ENCODE measurements around the gene WIF1.
A peak's percentile ranks its signal among the peaks of the same experiment; 100 is the strongest.

The WIF1 gene

DNA sequence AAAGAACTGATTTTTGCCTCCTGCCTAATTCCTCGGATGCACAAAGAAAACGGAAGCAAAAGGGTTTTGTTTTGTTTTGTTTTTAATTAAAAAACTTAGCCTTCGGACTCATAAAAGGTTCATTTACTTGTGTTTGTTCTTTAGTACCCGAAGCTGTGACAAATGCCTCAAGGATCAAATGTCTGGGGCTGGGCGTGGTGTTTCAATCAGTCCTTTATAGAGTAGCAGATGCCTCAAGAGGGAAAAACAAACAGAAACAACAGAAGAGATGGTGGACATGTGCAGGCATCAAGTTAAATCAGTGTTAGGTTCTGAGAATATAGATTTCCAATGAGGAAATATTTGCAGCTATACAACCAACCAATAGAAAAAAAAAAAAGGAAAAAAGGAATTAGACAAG, 1.6 kb upstream of the WIF1 start:
- peak; percentile 15 for DNase-seq (ENCODE audit: low read depth, low spot score)

DNA sequence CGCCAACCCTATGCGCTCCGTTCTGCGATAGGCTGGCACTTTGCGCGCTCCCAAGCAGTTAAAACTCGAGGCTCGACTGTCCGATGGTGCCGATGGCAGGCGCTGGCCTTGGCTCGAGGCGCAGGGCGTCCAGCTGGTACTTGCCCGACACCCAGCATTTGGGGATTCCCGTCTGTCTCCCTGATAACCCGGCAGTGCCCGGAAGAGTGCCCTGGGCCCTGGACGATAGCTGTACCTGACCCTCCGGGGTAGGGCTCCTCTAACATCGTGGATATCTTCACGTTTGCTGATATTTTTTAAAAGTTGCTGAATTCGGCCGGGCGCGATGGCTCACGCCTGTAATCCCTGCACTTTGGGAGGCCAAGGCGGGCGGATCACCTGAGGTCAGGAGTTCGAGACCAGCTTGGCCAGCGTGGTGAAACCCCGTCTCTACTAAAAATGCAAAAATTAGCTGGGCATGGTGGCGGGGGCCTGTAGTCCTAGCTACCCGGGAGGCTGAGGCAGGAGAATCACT, 908 bp upstream of the WIF1 start:
- DNase-seq (ENCODE audit: low read depth, low spot score) = no peak

DNA sequence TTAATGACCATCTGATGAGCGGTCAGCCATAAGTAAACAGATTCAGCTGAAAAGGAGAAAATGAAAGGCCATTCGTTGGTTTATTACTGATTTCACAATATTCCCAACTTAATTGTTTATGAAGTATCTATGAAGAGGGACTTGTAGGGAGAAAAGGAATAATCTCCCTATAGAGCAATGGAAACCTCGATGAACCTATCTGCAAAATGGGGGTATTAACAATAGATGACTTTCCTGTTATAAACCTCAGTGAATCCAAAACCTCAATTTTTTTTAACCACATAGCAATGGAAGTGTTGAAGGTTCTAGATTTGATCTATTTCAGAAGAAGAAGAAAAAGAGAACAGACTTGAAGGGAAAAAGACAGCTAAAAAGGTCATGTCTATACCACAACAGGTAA, 2.0 kb downstream of the WIF1 start:
- DNase-seq (ENCODE audit: low read depth, low spot score) = no peak

DNA sequence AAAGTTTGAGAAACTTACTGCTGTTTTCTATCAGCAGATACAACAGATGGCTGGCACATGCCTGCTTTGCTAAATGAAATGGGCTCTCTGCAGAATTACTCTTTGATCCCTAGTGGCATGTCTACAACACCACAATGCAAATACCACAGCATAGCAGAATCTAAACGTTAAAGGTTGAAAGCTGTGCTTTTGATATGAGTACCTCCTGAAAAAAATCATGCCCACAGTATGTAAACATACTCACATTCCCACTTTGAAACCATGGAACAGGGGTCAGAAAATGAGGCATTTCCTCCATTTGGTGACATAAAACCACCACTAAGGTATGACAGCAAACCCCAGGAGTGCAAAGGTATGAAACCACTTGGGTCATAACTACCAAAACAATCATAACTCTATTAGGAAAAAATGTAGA, 7.5 kb downstream of the WIF1 start:
- DNase-seq (ENCODE audit: low read depth, low spot score) = no peak

DNA sequence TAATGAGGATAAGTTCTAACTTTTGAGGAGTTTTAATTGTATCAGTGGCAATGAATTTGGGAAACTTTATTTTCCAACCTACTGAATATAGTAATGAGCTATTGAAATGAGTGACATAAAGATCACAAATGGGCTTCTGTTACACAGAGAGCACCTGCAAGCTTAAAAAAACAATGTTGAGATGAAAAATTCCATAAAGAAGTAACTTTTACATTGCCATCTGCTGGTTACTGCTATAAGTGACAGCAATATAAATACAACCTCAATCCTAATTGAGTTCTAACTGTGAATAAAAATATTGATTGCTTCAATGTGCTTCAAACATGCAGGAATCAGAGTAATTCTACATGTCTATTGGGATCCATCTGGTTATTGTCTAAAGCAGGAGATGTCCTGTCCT, 14.2 kb downstream of the WIF1 start:
- DNase-seq (ENCODE audit: low read depth, low spot score) = no peak

DNA sequence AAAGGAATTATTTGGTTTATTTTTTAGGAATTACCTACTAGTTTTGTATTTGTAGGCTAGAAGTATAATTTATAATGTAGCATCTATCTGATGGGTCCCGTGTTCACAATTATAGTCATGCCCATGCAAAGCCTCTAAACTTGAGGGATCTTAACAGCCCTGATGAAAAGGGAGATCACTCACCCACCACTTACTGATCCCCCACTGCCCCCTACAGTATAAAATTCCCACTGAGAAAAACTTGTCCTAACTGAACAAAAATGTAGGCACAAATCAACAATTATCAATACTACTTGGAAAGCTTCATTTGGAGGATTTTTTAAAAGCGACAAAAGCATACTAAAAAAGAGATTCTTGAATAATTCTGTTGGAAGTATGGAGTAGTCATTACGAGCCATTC, 21.0 kb downstream of the WIF1 start:
- peak; percentile 19 for DNase-seq (ENCODE audit: low read depth, low spot score)

DNA sequence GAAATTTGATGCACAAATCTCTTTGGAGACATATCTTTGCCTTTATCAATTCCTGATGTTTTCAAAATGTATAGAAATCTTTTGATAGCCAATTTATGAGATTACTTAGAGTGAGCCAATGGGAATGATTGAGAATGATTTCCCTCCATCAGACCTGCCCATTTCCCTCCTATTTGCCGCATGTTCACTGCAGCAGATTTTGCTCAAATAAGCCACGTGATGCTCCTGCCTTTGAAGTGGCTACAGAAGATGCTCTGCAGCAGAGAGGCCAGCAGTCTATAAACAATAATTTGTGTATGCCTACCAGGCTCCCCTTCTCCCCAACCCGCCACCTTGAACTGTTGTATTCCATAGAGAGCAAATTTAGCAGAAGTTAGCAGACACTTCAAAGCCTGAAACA, 21.9 kb downstream of the WIF1 start:
- DNase-seq (ENCODE audit: low read depth, low spot score) = no peak

DNA sequence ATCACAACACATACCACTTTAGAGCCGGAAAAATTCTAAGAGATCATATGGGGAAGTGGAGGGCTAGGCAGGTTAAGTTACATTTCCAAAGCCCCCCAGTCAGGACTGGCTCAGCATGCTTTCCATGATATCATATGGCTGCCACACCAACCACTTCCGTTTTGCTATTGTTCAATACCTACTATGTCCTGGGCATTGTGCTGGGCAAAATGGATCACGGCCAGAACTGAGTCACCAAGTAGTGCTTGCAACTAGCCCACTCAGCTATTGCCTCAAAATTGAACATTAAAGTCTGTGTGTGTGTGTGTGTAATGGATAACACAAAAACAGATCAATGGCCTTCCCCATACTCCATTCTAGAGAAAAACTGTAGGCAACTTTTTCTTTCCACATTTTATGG, 22.7 kb downstream of the WIF1 start:
- no peak for DNase-seq (ENCODE audit: low read depth, low spot score)

DNA sequence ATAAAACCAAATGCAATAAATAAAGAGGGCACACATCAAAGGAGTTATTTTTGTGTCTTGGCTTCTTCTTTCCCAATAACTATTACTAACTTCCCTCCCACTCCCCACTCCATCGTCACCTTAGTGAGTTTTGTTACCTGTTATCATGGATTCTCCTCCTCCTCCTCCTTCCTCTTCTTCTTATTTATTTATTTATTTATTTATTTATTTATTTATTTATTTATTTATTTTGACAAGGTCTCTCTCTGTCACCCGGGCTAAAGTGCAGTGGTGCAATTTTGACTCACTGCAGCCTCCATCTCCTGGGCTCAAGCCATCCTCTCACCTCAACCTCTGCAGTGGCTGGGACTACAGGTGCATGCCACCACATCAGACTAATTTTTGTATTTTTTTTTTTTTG, 26.4 kb downstream of the WIF1 start:
- DNase-seq (ENCODE audit: low read depth, low spot score) = no peak

DNA sequence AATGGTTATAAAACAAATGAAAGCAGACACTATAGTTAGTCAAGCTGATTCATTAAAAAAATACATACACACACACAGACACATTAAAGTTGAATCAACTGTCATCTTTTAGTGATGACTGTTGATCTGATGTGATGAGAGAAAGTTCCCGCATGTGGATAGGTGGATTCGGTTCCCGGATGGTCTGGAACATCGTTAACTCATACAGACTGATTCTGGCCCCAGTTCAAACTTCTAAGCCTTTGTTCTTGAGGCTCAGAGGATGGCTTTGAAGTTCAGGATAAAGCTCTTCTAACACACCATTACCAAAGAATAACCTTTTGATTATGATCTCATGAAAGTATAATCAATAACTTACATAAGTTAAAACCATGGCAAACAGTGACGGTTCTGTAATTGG, 27.5 kb downstream of the WIF1 start:
- no peak for DNase-seq (ENCODE audit: low read depth, low spot score)

DNA sequence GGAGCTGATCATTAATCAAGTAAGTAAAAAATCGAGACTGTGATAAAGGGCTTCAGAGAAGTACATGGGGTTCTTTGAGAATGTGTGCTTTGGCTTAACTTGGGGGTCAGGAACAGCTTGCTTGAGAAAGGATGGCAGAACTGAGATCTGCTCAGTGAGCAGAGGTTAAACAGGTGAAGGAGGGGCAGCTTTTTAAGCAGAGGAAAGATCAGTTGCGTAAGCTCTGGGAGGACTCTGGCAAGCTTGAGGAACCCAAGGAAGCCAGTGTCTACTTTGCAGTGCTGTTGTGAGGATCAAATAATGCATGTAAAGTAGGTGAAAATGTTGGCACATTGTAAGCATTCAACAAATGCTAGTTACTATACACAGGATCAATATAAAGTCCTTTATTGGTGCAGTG, 30.6 kb downstream of the WIF1 start:
- no peak for DNase-seq (ENCODE audit: low read depth, low spot score)

DNA sequence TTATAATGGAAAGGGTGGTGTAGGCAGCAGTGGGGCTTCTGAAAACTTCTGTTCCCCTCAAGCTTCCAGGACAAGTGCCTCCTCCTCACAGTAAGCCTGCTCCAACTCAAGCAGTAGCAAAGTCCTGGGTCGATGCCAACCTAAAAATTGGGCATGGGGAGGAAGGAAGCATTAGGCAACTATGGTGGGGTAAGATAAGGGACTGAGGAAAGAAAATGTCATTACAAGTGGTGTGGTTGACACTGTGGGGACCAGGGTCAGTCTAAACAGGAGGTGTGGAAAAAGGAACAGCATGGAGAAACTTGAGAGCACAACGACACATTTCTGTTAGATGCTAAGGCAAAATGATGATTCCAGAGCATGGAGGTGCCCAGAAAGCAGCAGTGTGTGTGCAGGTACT, 34.9 kb downstream of the WIF1 start:
- DNase-seq (ENCODE audit: low read depth, low spot score) = no peak

DNA sequence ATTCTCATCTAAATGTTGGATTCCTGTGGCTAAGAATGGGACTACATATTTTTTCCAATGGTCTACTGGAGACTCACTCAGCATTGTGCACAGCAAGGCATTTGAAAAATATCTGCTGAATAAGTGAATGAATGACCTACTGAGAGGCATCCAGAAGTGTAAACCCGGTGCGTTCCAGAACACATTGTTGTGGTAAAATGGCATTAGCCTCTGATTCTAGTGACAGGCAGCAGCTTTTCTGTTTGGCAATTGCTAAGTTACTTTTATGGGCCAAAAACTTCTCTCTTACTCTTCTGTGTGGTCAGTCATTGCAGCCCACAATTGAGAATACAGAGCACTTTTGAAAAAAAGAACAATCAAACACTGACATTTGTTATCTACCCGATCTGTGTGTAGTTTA, 36.5 kb downstream of the WIF1 start:
- DNase-seq (ENCODE audit: low read depth, low spot score) = peak; percentile 2

DNA sequence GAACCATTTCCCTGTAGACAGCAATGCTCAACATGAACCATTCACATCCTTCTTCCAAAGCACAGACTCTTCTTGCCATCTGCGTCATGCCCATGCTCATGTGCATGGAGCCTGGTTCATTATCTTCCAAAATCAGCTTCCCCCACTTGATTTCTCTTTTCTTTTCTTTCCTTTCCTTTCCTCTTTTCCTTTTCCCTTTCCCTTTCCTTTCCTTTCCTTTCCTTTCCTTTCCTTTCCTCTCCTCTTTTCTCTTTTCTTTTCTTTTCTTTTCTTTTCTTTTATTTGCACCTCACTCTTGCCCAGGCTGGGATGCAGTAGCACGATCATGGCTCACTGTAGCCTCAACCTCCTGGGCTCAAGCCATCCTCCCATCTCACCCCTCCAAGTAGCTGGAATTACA, 37.5 kb downstream of the WIF1 start:
- no peak for DNase-seq (ENCODE audit: low read depth, low spot score)

DNA sequence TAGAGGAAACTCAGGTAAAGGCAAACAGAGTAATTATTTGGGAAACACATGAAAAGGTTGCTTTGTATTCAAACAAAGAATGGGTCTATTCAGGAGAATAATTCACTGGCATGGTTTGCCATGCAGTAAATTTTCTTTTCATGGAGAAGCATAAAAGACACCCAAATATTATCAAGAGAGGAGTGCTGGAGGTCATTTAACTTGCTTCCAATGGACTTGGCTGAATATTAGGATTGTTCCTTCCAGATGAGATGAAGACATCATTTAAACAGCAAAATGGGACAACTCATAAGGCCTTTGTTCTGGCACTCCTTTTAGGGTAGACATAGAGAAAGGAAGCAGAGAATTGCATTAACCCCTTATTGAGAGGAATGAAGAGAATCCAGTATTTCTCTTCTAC, 38.7 kb downstream of the WIF1 start:
- DNase-seq (ENCODE audit: low read depth, low spot score) = no peak

DNA sequence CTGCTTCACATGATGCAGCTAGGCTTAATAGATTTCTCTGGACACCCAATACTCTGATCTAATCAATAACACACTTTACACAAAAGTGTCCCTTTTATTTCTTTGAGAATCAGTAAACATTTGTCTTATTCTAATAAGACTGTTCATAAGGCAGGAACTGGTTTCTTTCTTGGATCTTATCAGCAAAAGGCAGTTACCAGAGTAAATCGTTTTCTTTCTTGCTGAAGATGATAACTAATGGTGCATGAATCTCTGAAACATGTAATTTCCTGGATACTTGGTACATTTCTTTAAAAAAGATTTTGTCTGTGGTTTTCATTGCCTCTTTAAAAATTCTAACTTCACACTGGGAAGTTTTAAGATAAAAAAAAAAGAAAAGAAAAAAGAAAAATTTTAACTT, 39.6 kb downstream of the WIF1 start:
- DNase-seq (ENCODE audit: low read depth, low spot score) = no peak

DNA sequence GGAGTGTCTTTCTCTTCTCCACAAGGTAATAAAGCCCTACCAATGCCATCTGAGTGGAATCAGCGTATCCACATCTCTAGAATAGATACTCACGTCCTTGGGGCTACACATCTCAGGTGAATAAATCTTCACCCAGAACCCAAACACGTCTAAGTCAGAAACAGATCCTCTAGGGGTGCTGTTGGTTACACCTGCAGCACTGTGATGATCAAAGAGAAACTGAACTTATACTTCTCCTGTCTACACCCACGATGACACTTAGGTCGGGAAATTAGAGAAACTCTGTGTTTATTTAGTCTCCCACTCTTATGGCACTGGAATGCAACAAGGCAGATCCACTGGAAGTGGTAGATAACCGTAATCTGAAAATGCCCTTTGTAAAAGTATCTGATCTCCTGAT, 46.2 kb downstream of the WIF1 start:
- DNase-seq (ENCODE audit: low read depth, low spot score) = no peak

DNA sequence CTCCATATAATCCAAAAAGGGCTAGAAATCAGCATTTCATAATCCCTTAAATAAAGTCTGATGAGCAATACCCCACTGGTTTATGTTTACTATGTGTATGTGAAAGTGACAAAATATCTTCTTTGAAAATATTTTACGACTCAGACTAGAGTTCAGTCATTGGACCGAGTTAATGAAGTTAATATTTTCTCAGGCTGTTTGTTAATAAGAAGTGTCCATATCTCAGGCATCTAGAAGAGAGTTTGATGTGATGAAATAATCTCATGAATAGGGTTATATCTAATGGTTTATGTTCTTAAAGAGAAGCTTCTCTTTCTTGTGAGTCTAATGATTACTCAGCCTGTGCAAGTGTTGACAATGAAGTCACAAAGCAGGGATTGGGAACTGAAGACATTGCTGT, 51.8 kb downstream of the WIF1 start:
- no peak for DNase-seq (ENCODE audit: low read depth, low spot score)

DNA sequence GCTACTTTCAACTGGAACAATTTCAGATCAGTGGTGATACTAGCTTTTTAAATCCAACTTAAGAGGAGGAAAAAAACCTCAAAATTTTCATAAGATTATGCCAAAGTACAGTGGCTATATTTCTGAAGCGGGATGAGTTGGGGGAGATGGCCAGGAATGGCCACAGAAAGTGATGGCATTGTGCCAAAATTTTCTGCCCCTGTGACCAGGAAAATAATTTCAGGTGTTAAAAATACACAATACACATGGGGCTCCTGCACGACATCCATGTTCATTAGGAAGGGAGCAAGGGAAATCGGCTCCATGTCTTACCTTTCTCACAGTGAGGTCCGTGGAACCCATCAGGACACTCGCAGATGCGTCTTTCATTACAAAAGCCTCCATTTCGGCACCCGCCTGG, 53.7 kb downstream of the WIF1 start:
- no peak for DNase-seq (ENCODE audit: low read depth, low spot score)

DNA sequence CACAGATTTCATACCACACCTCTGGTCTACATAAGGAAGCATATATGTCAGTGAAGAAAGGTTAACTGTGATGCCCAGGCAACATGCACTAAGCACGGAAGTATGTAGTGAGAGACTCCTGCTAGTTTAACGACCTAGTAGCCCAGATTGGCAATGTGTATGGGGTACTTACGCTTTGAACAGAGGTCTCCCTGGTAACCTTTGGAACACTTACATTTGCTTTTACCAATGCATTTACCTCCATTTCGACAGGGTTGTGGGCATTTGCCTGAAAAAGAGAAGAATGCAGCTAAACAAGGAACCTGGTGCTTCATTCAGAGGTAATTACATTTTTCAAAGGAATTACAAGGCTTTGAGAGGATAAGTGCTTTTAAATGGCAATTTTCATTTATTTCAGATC, 65.2 kb downstream of the WIF1 start:
- DNase-seq (ENCODE audit: low read depth, low spot score) = peak; percentile 8

DNA sequence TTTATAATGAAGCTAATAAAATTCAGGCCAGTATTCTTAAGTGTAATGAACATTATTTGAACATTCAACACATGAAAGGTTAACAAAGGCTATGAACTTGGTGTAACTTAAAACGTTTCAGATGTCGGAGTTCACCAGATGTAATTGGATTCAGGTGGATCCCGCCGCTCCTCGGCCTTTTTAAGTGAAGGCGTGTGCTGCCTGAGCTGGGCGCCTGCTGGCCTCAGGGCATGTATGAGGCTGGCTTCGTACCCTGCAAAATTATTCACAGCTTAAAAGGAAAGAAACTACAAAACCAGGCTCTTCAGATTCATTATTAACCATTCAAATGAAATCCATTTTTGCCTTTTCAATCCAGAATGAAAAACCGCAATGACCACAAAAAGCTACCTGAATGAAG, 69.9 kb downstream of the WIF1 start:
- DNase-seq (ENCODE audit: low read depth, low spot score) = peak; percentile 39

DNA sequence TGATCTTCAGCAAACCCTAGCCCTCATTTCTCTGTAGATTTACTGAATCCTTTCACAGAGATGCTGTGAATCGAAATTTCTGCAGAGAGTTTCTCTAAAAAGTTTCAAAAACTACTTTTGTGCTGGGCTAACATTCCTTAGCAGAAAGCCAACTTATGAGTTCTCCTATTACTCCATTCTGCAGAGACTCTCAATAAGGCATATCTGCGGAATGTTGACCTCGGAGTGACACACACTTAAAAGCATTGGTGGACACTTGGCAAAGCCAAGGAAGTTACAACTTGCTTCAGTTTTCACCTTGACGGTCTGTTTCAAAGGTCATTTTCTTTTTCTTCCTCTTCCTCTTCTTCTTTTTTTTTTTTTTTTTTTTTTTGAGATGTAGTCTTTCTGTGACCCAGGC, 75.8 kb downstream of the WIF1 start:
- no peak for DNase-seq (ENCODE audit: low read depth, low spot score)

DNA sequence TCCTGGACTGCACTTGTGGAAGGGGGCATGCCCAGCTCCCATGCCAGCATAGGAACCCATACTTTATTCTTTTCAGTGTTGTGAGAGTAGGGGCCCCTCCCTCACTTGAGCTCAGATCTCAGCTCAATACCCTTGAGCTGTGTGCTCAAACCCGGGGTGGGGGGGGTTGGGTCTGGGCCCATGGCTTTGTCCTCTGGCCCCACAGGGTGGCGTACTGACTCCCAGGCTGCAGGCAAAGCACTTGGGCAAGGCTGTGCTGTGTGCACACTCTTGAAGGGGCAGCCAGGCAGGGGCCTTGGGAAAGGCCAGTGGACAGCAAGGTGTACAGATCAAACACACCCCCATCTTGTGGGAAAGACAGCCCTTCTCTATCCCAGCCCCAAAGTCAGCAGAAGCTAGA, 81.8 kb downstream of the WIF1 start:
- no peak for DNase-seq (ENCODE audit: low read depth, low spot score)

DNA sequence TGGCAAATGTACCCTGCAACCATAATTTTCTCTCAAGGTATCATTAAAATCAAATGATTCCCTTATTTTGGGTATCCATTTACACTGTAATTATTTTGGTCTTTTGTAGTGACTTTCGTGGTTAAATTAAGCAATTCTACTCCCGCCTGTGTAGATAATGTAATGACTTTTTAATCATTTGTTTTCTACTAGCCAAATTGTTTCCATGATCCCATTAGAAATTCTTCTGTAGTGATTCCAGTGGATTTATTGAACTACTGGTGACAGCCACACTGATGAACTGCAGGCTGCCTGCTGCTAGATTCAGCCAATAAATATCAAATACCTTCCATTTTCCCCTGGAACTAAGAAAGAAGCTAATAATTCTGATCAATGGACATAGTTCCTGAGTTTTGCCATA, 96.0 kb downstream of the WIF1 start:
- DNase-seq (ENCODE audit: low read depth, low spot score) = no peak

DNA sequence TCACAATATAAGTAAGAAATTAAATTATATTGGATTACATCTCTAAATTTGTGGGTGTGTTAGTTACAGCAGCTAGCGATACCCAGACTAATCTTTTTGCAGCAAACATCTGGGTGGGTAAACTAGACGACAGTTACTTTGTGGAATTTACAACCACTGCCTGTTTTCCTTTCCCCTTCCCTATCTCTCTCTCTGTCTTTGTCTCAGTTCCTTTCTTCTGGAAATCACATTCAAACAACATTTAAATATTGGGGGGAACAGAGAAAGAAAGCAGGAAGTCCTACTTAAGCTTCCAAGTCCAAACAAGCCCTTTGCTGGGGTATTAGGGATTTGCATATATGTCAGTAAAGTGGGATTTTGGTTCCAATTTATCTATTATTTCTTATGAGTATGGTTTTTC, 97.6 kb downstream of the WIF1 start:
- no peak for DNase-seq (ENCODE audit: low read depth, low spot score)

All from ELF-1 (cell line).